ENCODE measurements around the gene SDR42E2.
"Not testable (repeated sequence)": the region's sequence is repeated elsewhere in the genome, so short reads cannot be mapped to it uniquely, and the experiment has no call there.

- not testable (repeated sequence) for TF ChIP-seq EZH2 (IDR thresholded peaks at IDR 0.05; ENCODE audit: borderline replicate concordance, insufficient read depth, low read depth, low read length, poor library complexity, severe bottlenecking); CTCF (IDR thresholded peaks at IDR 0.05)
Observed at GRCh38 chr16:22172642-22173041, 10.3 kb downstream of the SDR42E2 start.
